NCI-H748 (cell line): ENCODE results near the gene CIART.
A peak's percentile ranks its signal among the peaks of the same experiment; 100 is the strongest.
"Not testable (repeated sequence)": the region's sequence is repeated elsewhere in the genome, so short reads cannot be mapped to it uniquely, and the experiment has no call there.

Experiments used
- DNase-seq: peaks from one replicate; lab custom pipeline; 2025; ENCODE audit not compliant: unreplicated experiment; lab: John Stamatoyannopoulos, UW

Gene CIART

GRCh38 chr1:150281758-150282557 lies at the start of gene CIART:
Gene CIART, plus strand, starts transcription at chr1:150282554. Its CDS starts 714 bp downstream, at chr1:150283268.
- peak; percentile 99 for DNase-seq

DNA sequence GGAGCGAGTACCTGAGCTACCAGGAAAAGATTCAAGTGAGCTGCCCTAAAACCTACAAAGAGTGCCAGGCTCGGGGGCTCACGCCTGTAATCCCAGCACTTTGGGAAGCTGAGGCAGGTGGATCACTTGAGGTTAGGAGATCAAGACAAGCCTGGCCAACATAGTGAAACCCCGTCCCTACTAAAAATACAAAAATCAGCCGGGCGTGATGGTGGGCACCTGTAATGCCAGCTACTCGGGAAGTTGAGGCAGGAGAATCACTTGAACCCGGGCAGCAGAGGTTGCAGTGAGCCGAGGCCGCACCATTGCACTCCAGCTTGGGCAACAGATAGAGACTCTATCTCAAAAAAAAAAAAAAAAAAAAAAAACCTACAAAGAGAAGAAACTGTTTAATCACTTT lies 49.4 kb upstream of the CIART start:
- DNase-seq, result not testable (repeated sequence)

GRCh38 chr1:150233359-150234308 lies 48.7 kb upstream of the CIART start:
- DNase-seq, result peak; percentile 36

DNA sequence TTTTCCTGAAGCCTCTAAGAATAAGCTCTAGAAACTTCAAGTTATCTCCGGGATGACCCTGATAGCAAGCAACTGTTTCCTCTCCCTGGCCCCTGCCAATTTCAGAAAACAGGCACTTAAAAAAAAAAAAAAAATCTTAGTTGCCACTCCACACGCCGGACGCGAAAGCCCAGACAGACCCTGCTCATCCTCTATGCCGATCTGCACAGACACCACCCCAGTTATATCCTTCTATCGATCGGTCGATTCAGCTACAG lies 48.1 kb upstream of the CIART start:
- no peak for DNase-seq

GRCh38 chr1:150234566-150235293 lies 47.6 kb upstream of the CIART start:
- DNase-seq, result peak; percentile 70

DNA sequence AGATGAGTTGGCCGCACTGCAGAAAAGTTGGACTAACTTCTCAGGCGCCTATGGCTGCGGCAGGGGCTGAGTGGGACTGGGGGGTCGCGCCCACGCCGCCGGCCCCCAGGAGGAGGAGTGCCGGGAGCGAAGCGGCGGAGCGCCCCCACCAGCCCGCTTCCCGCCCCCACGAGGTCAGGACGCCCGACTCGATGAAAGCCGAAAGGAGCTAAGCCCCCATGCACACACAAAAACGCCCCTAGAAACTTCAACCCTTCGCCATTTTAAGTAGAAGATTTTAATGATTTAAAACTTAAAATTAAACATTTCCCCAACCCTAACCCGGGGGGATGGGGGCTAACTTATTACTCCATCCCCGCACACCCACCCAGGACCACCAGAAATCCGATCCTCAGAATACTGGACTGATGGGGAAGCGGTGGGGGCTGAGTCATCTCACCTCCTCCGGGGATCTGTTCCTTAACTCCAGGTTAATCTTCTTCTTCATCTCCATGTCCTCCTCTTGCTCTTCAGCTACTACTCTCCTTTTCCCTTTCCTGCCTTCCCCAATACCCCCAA lies 47.0 kb upstream of the CIART start:
- peak; percentile 41 for DNase-seq

- DNase-seq, result peak; percentile 99
These were observed 46.3 kb upstream of the CIART start, which contains the start of gene ANP32E for GRCh38 chr1:150235852-150236613. Gene ANP32E, minus strand, starts transcription at chr1:150236112. Its CDS starts 326 bp downstream, at chr1:150235786.

DNA sequence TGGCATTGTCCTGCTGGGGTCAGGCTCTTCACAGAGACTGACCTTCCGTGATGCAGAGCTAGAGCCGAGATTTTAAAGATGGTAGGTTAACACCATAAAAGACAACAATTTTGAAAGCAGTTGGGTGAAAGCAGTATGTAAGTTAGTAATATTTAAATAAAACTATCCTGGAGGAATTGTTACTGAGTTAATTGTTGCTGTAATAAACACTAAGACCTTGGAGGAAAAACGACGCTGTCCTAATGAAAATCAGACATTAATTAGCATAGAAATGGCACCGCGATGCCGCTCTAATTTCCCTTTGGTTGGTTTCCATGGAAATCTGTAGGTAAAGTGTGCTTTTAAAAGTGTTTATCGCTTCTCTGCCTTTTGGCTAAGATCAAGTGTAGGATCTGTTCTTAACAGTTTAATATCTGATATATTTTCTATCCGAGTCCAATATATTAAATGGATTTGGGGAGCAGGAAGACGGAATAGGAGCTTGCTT lies 45.7 kb upstream of the CIART start:
- DNase-seq, result peak; percentile 74

DNA sequence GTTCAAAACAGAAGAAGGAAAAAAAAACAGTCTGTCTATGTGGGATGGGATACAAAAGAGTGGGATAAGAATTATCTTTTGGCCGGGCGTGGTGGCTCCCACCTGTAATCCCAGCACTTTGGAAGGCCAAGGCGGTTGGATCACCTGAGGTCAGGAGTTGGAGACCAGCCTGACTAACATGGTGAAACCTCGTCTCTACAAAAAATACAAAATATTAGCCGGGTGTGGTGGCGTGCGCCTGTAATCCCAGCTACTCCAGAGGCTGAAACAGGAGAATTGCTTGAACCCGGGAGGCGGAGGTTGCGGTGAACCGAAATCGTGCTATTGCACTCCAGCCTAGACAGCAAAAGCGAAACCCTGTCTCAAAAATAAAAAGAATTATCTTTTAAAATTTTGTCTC lies 45.2 kb upstream of the CIART start:
- DNase-seq, result not testable (repeated sequence)

- no peak for DNase-seq
These were observed 44.6 kb upstream of the CIART start for GRCh38 chr1:150237746-150238145.

DNA sequence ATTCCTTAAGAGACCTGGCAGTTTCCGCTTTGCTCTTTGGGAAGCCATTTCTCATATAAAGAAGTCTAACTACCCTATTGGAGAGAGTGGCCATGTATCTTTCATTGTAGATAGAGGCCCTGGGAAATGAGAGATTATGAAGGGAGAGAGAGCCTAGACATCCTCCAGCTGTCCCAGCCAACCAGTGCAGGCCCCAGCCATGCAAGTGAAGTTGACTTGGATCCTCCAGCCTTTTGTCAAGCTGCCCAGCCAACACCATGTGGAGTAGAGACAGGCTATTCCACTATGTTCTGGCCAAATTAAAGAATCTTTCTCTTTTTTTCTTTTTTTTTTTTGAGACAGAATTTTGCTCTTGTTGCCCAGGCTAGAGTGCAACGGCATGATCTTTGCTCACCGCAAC lies 39.4 kb upstream of the CIART start:
- DNase-seq, result no peak

GRCh38 chr1:150249936-150250335 lies 32.4 kb upstream of the CIART start:
- no peak for DNase-seq

GRCh38 chr1:150256198-150256553 lies 26.2 kb upstream of the CIART start:
- DNase-seq, result no peak

GRCh38 chr1:150256554-150257341 lies 25.6 kb upstream of the CIART start:
- DNase-seq, result no peak

- DNase-seq, result no peak
These were observed 24.4 kb upstream of the CIART start, which contains the start of gene CA14 for GRCh38 chr1:150257624-150258585. Gene CA14, plus strand, starts transcription at chr1:150257774. Its CDS starts 355 bp downstream, at chr1:150258129.

DNA sequence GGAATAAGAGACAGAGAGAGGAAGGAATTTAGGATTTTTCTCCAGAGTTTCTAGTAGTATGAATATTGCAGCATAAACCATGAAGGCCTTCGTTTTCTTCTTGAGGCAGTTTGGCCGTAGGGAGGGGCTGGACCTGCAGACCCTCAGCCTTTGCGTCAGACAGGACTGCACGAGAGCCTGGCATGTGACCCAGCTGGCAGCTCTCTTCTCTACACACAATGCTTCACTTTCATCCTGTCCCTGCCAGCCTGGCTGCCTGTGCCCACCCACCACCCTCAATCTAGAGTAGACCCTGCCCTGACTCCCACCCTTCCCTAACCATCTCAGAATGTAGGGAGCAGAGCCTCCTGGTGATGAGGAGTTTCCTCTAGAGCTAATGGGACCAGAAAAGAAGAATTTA lies 23.1 kb upstream of the CIART start:
- no peak for DNase-seq

DNA sequence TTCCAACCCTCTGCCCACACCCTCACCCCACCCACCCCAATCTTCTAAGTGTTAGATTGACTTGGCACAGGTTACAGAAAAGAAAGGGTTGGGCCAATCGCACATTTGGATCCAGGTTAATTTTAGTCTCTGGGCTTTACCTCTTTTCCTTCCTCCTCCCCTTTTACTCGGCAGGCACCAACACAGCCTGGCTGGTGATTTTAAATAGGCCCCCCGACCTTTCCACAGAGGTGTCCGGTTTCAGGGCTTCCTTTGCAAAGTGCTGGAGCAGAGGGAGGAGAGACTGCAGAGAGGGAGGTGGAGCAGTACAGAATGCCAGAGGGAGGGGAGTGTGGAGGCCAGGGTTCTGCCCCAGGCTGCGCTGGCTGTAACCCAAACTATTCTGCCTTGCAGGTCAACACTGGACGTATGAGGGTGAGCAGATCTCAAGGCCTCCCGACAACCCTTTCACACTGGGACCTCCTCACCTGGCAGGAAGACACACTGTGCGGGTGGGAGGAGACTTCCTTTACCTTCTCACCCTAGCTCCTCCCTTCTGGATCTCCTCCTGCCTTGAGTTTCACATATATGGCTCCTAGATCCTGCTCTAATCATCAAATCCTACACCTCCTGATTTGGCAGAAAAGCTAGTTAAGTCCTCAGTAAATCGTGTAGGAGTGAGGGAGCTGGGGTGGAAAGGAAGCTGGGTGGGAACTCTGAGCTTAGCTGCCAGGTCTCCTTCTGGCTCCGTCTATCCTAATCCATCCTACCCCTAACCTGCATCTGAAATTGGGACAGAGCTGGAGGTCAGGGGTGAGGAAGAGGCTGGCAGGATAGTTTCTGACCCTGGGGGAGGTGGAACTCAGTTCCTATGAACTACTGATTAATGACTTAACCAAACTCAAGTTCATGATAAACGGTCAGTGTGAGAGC lies 22.3 kb upstream of the CIART start:
- peak; percentile 39 for DNase-seq
